ENCODE measurements around the gene CRACDL.

DNA sequence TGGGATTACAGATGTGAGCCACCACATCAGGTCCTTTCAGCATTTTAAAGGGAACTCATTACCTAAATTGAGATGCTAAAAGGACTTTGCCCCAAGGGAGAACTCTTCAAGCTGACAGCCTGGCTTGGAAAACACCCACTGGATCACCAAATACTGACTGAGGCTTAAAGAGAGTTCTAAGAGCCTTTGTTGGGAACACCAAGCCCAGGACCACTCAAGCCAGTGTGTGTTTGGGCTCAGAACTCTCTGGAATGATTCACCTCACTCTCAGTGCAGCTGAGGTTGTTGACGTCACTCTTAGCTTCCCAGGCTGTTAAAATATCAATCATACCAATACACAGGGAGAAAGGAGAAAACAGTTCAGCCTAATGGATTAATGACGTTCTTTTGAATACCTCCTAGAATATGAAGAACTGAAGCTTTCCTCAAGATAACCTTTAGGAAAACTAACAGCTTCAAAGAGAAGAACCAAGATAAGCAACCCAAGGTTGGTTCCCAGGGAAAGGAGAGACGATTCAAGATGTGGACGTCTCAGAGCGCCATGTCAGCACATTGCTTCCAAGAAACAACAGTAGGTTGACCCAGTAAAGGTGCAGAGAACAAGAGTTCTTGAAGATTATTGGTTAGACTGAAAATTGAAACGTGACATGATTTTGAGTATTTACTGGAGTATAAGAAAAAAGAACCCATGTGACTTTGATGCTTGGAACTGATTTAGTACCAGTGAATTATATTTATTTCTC is 157.1 kb downstream of the CRACDL start:
- TF ChIP-seq YY1 (IDR thresholded peaks at IDR 0.05; ENCODE audit: low read depth) = no peak
- TF ChIP-seq EP300 (IDR thresholded peaks at IDR 0.05; ENCODE audit: borderline replicate concordance) = no peak
- TF ChIP-seq EGR1 (IDR thresholded peaks at IDR 0.05) = no peak
- no peak for TF ChIP-seq CEBPB (IDR thresholded peaks at IDR 0.05)
- TF ChIP-seq, protein P1, sequence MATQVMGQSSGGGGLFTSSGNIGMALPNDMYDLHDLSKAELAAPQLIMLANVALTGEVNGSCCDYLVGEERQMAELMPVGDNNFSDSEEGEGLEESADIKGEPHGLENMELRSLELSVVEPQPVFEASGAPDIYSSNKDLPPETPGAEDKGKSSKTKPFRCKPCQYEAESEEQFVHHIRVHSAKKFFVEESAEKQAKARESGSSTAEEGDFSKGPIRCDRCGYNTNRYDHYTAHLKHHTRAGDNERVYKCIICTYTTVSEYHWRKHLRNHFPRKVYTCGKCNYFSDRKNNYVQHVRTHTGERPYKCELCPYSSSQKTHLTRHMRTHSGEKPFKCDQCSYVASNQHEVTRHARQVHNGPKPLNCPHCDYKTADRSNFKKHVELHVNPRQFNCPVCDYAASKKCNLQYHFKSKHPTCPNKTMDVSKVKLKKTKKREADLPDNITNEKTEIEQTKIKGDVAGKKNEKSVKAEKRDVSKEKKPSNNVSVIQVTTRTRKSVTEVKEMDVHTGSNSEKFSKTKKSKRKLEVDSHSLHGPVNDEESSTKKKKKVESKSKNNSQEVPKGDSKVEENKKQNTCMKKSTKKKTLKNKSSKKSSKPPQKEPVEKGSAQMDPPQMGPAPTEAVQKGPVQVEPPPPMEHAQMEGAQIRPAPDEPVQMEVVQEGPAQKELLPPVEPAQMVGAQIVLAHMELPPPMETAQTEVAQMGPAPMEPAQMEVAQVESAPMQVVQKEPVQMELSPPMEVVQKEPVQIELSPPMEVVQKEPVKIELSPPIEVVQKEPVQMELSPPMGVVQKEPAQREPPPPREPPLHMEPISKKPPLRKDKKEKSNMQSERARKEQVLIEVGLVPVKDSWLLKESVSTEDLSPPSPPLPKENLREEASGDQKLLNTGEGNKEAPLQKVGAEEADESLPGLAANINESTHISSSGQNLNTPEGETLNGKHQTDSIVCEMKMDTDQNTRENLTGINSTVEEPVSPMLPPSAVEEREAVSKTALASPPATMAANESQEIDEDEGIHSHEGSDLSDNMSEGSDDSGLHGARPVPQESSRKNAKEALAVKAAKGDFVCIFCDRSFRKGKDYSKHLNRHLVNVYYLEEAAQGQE (IDR thresholded peaks at IDR 0.05; ENCODE audit: low read depth) = no peak
- TF ChIP-seq TEAD4 (IDR thresholded peaks at IDR 0.05) = no peak
- TF ChIP-seq, protein P2, sequence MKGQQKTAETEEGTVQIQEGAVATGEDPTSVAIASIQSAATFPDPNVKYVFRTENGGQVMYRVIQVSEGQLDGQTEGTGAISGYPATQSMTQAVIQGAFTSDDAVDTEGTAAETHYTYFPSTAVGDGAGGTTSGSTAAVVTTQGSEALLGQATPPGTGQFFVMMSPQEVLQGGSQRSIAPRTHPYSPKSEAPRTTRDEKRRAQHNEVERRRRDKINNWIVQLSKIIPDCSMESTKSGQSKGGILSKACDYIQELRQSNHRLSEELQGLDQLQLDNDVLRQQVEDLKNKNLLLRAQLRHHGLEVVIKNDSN (IDR thresholded peaks at IDR 0.05) = no peak
- TF ChIP-seq CREB1 (IDR thresholded peaks at IDR 0.05; ENCODE audit: low read depth) = no peak
- no peak for TF ChIP-seq NFIC (IDR thresholded peaks at IDR 0.05)
- no peak for TF ChIP-seq FOXM1 (IDR thresholded peaks at IDR 0.05; ENCODE audit: borderline replicate concordance, low read depth)
- TF ChIP-seq RAD21 (IDR thresholded peaks at IDR 0.05; ENCODE audit: low read depth) = no peak
- no peak for TF ChIP-seq TAF1 (IDR thresholded peaks at IDR 0.05; ENCODE audit: low read depth)
- no peak for TF ChIP-seq TCF12 (IDR thresholded peaks at IDR 0.05; ENCODE audit: low read depth)
- TF ChIP-seq, protein P3, sequence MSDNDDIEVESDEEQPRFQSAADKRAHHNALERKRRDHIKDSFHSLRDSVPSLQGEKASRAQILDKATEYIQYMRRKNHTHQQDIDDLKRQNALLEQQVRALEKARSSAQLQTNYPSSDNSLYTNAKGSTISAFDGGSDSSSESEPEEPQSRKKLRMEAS (IDR thresholded peaks at IDR 0.05) = no peak
